Natural killer cell (primary cell): Measurements from ENCODE around the gene SULT1A3. TPM values are rescaled to one million over a fixed set of nuclear protein-coding genes. Genes with fewer than 3 reads are reported as not detected.
A peak's percentile ranks its signal among the peaks of the same experiment; 100 is the strongest.

Experiments
- ATAC-seq, 3 donors: fragments of 150-1000 bp in 2 of 3; fragments of 200-7000 bp in 1 of 3; cut with Tn5 transposase; 1 replicate in 1 of 3; 2 replicates in 2 of 3; pipeline ENCODE4 v1.10.0; 2021; ENCODE audit warnings: mild to moderate bottlenecking in 2 of 3, moderate library complexity in 2 of 3
- DNase-seq, 2 donors: peaks; one replicate each; pipeline versions ENCODE4 v3.0.0 to v3.0.0-alpha.2; 2013 to 2021; ENCODE audit warnings: mixed read lengths in 1 of 2
- H3K27ac ChIP-seq: one replicate; pipeline ENCODE4 v1.5.1; 2013; ENCODE audit warnings: mild to moderate bottlenecking, low read length
- H3K27me3 ChIP-seq: one replicate; pipeline ENCODE4 v1.6.1; 2013; ENCODE audit warnings: low read length; ENCODE audit not compliant: control insufficient read depth, insufficient read depth
- H3K36me3 ChIP-seq: one replicate; pipeline ENCODE4 v1.6.1; 2013; ENCODE audit warnings: low read length; ENCODE audit not compliant: control insufficient read depth, insufficient read depth
- H3K4me1 ChIP-seq: one replicate; pipeline ENCODE4 v1.6.1; 2013; ENCODE audit warnings: low read length; ENCODE audit not compliant: control insufficient read depth, insufficient read depth
- H3K4me3 ChIP-seq: one replicate; pipeline ENCODE4 v1.5.1; 2013; ENCODE audit warnings: low read length
- H3K9me3 ChIP-seq: one replicate; pipeline ENCODE4 v1.6.1; 2013; ENCODE audit warnings: low read length; ENCODE audit not compliant: control insufficient read depth, insufficient read depth
- H3K27ac Mint-ChIP-seq, 2 donors: one replicate each; pipeline ENCODE4 v1.8.0; 2022; ENCODE audit warnings: mild to moderate bottlenecking in 2 of 2, mixed read lengths in 2 of 2, moderate library complexity in 1 of 2
- H3K27me3 Mint-ChIP-seq, 2 donors: one replicate each; pipeline ENCODE4 v1.8.0; 2022; ENCODE audit warnings: low read depth in 2 of 2, mixed read lengths in 2 of 2
- H3K36me3 Mint-ChIP-seq: one replicate; pipeline ENCODE4 v1.8.0; 2022; ENCODE audit warnings: mixed read lengths
- H3K4me1 Mint-ChIP-seq, 2 donors: one replicate each; pipeline ENCODE4 v1.8.0; 2022; ENCODE audit warnings: mixed read lengths in 2 of 2
- H3K4me3 Mint-ChIP-seq: one replicate; pipeline ENCODE4 v1.8.0; 2022; ENCODE audit warnings: mild to moderate bottlenecking, moderate library complexity, mixed read lengths
- H3K9me3 Mint-ChIP-seq, 2 donors: one replicate each; pipeline ENCODE4 v1.8.0; 2022; ENCODE audit warnings: mixed read lengths in 2 of 2
- CTCF ChIP-seq: fragments of 200-600 bp; IDR thresholded peaks from one replicate; pipeline ENCODE4 v1.8.0; 2022; ENCODE audit warnings: antibody characterized with exemption
- WGBS: methylation state at CpG from one replicate; pipeline ENCODE4 v1.1.7; 2013; ENCODE audit warnings: missing lambda C conversion rate; ENCODE audit not compliant: insufficient coverage; 5-methylcytosine and 5-hydroxymethylcytosine counted together
- intact Hi-C: fragments of 100-400 bp; cut with micrococcal nuclease; formaldehyde crosslinking; loops from one replicate; pipeline ENCODE4 v1.14.2; 2022
- total RNA-seq, 4 donors: library from RNA; stranded (reverse); fragments of 120-200 nt in 1 of 4; gene quantifications; one replicate each; pipeline versions ENCODE4 v1.2.3 to v1.2.4, GENCODE V29; 2013 to 2022

Gene SULT1A3
- total RNA-seq, 3 donors from 2014 or later (not counting 1 experiment from before 2014, with no cell fraction given) = 15.9 to 27.1 (median 19.4) TPM

- H3K4me3 ChIP-seq = peak overlapping the region; percentile 92
- no peaks in the 10 kb centered on the region for H3K9me3 ChIP-seq
- no peaks in the 10 kb centered on the region for H3K27me3 ChIP-seq
- ATAC-seq (peak; percentile 1 to 10 (median 7)), DNase-seq (peak in 1 of 2 donors; percentile 41)
- peaks cover 37% of the 10 kb centered on the region for H3K36me3 ChIP-seq
- Mint-ChIP-seq H3K27me3 (no peaks in the 10 kb centered on the region), H3K4me3 (peak overlapping the region; percentile 94), H3K36me3 (no peaks in the 10 kb centered on the region), H3K27ac (peak overlapping the region; percentile 89 to 97), H3K9me3 (no peaks in the 10 kb centered on the region), H3K4me1 (peaks cover 29 to 44% of the 10 kb centered on the region in 2 donors)
- no peak for TF ChIP-seq CTCF
- intact Hi-C loops = no loop called here
- H3K27ac ChIP-seq = peak overlapping the region; percentile 82
- 10% methylated on average over 13 of the region's 13 CpGs for WGBS
- H3K4me1 ChIP-seq = peaks cover 47% of the 10 kb centered on the region
Observed at GRCh38 chr16:30184891-30185682, 14.0 kb upstream of the SULT1A3 start.

GRCh38 chr16:30185683-30186421 lies 13.2 kb upstream of the SULT1A3 start:
- peaks cover 29 to 44% of the 10 kb centered on the region in 2 donors for H3K4me1 Mint-ChIP-seq
- under 1% methylated on average over 15 of the region's 15 CpGs for WGBS

GRCh38 chr16:30186444-30186781 lies 12.6 kb upstream of the SULT1A3 start:
- intact Hi-C loops = no loop called here
- Histone ChIP-seq H3K27me3 (no peaks in the 10 kb centered on the region), H3K4me3 (peak overlapping the region; percentile 92), H3K36me3 (peaks cover 37% of the 10 kb centered on the region), H3K4me1 (peaks cover 47% of the 10 kb centered on the region), H3K27ac (peak overlapping the region; percentile 82), H3K9me3 (no peaks in the 10 kb centered on the region)
- no peak for TF ChIP-seq CTCF
- WGBS = 9% methylated on average over 7 of the region's 9 CpGs
- Mint-ChIP-seq H3K27me3 (no peaks in the 10 kb centered on the region), H3K4me1 (peaks cover 29 to 44% of the 10 kb centered on the region in 2 donors), H3K36me3 (no peaks in the 10 kb centered on the region), H3K27ac (peak overlapping the region; percentile 89 to 97), H3K4me3 (peak overlapping the region; percentile 94), H3K9me3 (no peaks in the 10 kb centered on the region)
- no peak for DNase-seq
- peak; percentile 3 to 7 (median 5) for ATAC-seq

More at GRCh38 chr16:30185683-30186421, 13.2 kb upstream of the SULT1A3 start:
- Histone ChIP-seq H3K4me1 (peaks cover 47% of the 10 kb centered on the region), H3K27ac (peak overlapping the region; percentile 82), H3K36me3 (peaks cover 37% of the 10 kb centered on the region), H3K4me3 (peak overlapping the region; percentile 92), H3K9me3 (no peaks in the 10 kb centered on the region), H3K27me3 (no peaks in the 10 kb centered on the region)
- intact Hi-C loops = no loop called here
- DNase-seq (peak; percentile 78 to 93), ATAC-seq (peak; percentile 56 to 72 (median 69))
- Mint-ChIP-seq H3K36me3 (no peaks in the 10 kb centered on the region), H3K27ac (peak overlapping the region; percentile 89 to 97), H3K27me3 (no peaks in the 10 kb centered on the region), H3K9me3 (no peaks in the 10 kb centered on the region), H3K4me3 (peak overlapping the region; percentile 94)
- no peak for TF ChIP-seq CTCF
